Mesenteric fat pad (tissue), 1 donor: ENCODE measurements around the gene MYBBP1A. TPM values are rescaled to one million over a fixed set of nuclear protein-coding genes. Genes with fewer than 3 reads are reported as not detected.

Source experiments
- DNase-seq: peaks from one replicate; pipeline ENCODE4 v3.0.0-alpha.2; 2020; ENCODE audit warnings: low spot score
- total RNA-seq: library from RNA; stranded (reverse); fragmentation: NEBNext Ultra II Directional; extraction: Animal tissue kit (Norgen Biotek cat#: 25700); gene quantifications from one replicate; pipeline ENCODE4 v1.2.1, GENCODE V29; 2021
- donor health status: DM: yes; HTN: yes; CAD: no.

Gene MYBBP1A
- total RNA-seq, 1 donor from 2014 or later, result 54.0 TPM

DNA sequence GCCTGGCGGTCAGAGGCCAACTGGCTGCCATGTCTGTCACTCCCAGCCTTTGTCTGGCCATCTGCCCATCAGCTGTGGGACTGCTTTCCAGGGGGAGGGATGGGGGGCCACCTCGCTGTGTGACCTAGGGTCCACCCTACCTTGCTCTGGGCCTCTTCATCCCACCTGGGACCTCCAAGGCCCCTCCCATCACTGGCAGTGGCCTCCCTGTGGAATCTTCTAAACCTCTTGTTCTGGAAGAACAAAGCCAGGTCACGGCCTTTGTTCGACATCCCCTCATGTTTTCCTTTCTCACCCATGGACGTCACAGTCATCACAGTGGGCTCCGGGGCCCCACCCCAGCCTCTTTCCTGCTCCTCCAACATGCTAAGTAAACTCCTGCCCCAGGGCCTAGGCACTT is 32.5 kb downstream of the MYBBP1A start:
- DNase-seq, result no peak

DNA sequence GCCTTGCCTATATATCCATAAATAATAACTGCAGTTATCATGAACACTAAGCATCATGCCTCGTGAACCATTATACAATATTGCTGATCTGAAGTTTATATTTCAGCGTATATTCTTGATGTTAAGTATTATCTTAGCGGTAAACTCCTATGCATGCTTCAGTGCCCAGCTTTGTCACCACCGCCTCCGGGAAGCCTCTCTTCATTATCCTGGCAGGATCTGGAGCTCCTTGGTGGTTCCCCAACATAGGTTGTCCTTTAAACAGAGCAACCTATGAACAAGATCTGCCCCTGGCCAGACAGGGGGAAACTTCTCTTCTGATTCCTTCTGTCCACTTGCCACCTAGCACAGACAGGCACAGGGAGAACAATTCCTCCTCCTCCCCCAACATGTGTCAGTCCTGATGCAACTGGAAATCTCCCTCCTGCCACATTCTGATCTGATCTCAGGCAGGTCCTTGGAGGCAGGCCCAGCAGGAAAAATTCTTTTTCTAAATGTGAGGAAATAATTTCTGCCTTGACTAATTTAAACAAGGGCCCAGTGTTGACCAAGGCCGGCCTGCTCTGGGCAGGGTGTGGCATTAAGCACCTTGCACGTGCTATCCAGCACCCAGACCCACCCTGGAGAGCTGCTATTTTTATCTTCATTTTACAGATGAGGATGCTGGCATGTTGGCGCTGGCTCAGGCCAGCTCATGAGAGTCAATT is 34.1 kb downstream of the MYBBP1A start:
- no peak for DNase-seq

DNA sequence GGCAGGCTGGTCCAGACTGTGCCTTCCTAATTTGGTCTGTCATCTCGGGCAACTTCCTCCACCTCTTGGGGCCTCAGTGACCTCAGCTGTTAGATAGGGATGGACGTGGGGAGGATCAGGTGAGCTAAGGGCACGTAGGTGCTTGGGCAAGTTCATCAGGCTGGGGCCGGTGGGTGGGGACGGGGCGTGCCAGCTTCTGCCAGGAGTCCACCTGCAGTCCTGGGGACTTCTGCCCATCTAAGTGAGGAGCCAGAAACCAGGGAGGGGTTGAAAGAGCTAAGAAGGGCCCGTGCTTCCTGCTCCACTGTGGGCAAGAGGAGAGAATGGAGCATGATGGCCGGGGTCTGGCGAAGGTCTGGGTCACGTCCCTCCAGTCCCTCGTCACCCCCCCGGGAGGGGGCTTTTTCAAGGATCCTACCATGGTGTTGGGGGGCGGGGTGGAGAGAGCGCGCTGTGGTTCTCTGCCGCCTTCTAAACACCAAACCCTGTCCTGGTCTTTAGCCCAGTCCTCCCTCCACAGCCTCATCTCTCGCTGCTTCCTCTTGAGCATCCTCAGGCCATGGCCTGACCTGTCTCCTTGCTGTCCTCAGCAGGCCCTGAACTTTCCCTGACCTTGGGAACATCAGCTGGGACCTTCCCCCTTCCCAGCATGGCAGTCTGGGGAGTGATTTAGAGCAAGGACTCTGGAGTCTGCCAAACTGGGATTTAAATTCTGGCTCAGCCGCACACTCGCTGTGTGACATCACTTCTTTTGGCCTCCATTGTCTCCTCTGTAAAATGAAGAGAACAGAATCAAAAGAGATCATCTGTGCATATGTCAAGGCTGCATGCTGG is 34.9 kb downstream of the MYBBP1A start:
- DNase-seq, result no peak

DNA sequence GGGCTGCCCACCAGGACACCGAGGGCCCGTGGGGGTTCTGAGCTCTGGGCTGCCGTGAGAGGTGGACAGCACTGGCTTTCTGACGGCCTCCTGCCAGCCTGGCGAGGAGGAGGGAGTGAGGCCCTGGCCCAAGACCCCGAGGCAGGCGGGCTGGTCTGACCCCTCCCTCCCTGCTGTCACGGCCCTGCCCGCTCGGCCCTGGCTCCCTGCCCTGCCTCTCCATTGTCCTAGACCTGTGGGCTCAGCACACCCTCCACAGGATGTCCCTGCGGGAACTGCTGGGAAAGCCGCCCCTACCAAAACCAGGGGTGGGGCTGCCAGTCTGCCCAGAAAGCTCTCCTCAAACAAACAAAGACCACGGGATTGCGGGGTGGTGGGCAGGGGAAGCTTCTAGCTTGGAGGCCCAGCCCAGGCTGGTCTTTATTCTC is 35.8 kb downstream of the MYBBP1A start:
- no peak for DNase-seq

DNA sequence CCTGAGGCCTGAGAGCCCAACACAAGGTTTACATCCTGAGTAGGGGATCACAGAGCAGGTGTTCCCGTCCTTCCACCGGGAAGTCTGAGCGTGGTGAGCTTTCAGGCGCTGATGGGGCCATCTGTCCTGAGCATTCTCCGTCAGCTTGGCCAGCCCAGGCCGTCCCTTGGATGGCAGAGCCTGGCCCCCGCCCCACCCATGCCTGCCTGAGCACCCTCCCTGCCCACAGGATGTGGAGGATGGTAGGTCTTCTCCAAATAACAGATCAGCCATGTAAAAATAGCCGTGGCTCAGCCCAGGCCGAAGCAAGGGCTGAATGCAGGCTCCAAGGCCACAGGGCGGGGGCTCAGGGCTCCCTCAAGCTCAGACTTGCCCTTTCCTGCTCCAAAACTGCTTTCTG is 36.3 kb downstream of the MYBBP1A start:
- no peak for DNase-seq

DNA sequence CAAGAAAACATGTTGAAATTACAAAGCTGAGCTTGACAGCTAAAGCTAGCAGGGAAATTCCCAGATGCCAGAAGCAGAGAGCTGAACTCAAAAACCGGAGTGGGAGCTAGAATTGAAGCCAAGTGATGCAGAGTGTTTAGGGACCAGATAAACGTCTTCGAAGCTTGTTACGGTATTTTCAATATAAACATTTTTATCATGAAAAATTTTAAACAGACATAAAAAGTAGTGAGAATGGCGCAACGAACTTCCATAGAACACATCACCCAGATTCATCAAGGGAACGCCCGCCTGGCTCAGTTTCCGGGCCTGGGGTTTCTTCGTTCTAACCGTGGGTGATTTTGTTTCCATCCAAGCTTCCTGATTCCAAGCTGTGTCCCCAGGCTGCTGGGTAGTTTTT is 38.4 kb downstream of the MYBBP1A start:
- DNase-seq, result no peak

DNA sequence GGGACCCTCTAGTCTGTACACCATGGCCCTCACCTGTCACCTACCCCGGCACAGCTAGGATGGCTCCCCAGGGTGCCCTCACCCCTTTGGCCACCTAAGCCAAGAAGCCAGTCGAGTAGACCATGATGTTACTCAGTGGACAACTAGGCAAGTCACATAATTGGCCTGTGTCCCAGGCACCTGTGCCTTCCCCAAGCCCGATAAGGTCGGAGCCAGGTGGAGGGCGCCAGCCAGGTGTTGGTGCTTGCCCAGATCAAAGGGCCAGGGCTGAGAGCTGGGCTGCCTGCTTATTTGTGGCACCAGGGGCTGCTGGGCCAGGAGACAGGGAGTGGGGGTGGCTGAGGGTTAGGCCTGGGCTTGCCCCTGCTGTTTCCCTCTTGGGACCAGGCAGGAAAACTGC is 39.7 kb downstream of the MYBBP1A start:
- DNase-seq, result no peak

DNA sequence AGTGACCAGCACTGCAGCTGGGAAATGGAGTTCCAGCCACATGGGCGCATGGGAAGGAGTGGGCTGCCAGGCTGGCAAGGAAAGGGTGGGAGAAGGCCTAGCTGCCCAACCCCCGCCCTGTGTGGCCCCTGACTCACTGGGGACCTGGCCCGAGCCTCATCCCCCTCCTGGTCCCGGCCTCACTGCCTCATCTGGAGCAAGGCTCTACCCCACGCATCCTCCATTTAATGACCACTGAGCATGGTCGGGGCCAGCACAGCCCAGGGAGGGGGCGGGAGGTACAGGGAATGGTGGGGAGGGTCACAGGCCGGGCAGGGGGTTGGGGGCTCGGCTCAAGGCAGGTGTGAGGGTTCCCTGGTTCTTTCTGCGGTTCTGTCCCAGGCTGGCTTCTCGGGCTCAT is 40.4 kb downstream of the MYBBP1A start:
- no peak for DNase-seq

DNA sequence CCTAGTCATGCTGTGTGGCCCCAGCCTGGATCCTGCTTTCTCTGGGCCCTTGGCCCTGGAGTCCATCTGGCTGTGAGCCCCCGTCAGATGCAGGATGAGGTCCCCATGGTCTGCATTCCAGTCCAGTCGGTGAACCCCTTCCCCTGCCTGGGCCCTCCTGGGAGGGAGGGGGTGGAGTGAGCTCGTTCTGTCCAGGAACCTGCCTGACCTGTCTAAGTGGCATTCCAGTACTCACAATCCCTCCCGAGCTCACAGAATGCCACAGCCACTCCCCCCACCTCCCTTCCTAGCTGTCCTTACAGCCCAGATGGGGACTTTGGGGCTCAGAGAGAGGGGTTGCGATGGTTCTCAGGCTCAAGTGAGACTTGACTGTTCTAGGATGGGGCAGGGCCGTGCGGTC is 41.0 kb downstream of the MYBBP1A start:
- DNase-seq, result no peak

DNA sequence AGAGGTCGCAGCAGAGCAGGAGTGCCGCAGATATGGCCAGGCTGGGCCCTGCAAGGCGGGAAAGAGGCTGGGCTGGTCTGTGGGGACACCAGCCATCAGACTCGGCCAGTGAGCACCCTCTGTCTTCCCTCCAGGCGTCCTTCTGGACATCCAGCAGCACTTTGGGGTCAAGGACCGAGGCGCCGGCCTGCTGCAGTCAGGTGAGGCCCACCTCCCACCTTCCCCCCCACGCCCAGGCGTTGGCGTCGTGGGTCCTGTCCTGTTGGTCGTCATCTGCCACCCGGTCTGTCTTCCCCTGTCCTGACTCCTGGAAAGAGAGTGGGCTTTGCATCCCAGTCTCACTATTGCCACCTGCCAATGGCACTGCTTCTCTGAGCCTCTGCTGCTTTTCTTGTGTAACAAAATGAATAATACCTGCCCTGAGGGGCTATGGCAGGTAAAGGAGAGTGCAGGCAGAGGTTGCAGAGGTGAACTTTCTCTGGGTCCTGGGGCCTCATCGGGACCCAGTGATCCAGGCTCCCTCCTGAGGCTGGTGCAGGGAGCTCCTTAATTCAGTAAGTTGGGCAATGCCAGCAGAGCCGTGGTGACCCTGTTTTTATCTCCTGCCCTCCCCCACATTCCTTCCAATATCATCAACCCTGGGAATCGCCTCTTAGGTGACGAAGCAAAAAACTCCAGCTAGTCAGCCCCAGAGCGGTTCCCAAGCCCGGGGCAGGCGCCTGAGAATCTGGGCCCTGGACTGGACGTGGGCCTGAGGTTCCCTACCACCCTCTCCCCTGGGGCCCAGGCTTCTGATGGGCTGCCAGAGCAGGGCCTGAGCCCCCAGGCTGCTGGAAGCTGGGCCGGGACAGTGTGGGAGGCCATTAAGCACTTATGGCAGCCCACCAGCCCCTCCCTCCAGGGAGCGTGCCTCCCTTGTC is 41.8 kb downstream of the MYBBP1A start:
- DNase-seq, result no peak

DNA sequence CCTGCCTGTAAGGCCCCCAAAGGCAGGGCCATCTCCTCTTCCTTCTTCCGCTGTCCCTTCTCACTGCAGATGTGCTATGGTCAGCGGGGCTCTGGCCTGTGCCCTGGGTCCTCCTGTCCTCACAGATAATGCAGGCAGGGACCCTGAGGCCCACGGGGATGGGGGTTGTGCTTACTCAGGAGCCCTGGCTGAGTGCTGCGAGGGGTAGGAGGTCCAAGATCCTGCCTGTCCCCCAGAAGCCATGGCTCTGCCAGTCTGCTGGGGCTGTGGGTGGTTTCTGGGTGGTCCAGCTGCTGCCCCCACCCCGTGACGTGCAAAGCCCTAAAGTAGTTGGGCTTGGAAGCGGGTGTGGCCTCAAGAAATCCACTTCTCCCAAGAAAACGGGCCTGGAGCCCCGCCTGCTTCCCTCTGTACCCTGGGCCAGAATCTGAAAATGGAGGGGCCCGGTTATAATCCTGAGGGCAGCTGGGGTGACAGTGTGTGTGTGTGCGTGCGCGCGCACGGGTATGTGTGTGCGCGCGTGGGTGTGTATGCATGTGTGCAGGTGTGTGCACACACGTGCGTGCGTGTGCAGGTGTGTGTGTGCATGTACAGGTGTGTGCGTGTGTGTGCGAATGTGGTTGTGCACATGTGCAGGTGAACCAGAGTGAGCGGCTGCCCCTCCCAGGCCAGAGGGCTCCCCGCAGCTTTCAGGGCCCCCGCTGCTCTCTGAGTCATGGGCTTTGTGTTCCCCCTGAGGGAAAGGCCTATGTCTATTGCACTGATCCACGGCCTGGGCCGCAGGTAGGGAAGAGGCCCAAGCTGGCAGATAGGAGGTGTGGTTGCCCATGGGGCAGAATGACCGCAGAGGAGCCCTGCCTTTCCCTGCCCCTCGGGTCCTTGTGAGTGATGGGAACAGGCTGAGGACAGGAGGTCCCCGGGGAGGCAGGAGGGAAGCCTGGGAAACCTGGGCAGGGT is 42.8 kb downstream of the MYBBP1A start:
- no peak for DNase-seq

DNA sequence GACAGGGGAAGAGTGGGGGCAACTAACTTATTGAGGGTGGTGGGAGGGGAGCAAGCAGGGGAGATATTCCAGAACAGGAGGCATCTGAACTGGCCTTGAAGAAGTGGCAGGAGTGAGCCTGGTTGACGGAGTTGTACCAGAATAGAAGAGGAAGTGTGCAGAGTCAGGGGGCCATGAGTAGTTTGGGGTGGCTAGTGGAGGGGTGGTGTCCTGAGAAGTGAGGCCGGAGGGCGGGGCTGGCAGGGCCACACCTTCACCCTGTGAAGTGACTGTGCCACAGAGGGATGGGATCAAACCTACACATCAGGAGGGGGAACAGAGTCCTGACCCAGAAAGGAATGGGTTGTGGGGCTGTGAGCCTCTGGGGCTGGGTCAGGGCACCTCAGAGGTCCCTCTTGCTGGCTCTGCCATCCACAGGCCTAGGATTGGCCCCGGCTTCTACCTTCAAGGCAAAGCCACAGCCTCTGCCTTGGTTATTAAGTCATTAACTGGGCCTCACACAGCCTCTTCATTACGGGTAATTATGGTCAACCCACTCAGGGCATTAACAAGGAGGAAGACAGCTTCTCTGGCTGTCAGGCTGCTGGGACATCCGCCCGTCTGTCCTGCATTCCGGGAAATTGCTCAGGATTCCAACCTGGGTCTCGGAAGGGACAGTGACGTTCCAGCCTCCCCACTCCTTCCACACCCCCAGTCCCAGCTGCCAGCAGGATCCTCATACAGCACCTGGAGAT is 43.8 kb downstream of the MYBBP1A start:
- DNase-seq, result no peak

DNA sequence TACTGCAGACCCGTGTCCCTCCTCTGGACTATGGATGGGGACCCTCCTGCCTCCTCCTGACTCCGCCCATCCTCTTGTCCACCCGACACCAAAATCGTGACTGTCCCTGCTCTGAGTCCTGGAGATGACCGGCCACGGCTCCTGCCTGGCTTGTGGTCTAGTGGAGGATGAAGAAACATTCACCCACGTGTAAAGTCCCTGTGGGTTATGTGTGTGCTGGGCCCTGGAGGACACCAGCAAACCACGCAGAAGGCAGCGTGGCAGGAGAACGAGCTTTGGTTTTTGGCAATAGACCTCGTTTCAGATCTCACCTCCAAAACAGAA is 44.6 kb downstream of the MYBBP1A start:
- DNase-seq, result no peak

DNA sequence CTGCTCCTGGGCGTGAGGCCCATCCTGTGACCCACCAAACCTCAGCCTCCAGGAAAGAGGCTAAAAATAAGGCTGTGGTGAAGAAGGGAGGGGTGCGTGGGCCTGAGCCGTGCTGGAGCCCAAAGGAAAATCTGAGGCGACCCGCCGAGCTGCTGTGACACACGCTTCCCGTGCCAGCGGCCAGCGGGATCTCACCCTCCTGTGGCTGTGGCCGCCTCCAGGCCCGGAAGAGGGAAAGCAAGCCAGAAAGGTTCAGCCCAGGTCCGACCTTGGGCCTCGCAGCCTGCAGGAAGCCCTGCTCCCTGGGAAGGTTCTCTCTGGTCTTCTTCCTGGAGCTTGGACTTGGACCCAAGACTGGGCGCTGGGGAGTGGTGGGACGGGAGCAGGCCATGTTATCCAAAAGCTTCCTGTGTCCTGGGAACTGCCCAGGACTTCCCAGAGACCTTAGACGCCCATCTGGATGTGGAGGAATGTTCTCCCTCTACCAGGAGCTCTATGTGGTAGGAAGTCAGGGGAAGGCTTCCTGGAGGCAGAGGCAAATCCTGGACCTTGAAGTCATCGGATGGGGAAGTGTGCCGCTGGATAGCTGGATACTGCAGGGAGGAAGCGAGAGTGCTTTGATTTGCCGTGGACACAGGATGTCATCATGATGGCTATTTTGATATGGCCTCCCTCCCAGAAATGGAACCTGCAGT is 45.1 kb downstream of the MYBBP1A start:
- no peak for DNase-seq

DNA sequence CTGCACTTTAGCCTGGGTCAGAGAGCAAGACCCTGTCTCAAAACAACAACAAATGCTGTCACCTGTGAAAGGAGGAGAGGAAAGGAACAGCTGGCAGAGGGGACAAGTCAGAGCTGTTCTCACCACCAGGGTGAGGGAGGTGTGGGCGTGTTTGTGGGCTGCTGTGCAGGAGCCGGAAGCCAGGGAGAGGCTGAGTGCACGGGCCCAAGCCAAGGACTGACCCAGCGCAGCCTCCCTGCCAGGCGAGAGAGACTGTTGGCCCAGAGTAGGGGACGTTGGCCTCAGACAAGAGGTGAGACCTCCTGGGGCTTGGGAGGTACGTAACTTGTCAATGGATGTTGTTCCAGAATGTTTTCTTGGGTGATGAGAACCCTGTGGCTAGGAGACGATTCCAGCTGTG is 45.8 kb downstream of the MYBBP1A start:
- no peak for DNase-seq

DNA sequence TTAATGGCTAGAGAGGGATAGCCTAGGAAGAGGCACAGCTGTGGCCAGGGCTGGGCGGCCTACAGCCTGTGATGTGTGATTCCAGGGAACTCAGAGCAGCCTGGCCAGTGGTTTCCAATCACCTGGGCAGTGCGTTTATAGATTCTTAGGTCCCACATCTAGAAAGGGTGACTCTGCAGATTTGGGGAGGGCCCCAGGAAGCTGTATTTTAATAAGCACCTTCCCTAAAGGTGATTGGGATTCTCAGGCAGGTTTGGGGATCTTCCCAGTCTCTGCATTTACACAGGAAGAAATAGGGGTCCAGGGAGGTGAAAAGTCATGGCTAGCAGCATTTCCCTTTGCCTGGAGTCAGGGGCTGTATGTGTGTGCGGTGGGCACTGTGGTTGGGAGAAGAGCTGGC is 47.0 kb downstream of the MYBBP1A start:
- DNase-seq, result no peak

DNA sequence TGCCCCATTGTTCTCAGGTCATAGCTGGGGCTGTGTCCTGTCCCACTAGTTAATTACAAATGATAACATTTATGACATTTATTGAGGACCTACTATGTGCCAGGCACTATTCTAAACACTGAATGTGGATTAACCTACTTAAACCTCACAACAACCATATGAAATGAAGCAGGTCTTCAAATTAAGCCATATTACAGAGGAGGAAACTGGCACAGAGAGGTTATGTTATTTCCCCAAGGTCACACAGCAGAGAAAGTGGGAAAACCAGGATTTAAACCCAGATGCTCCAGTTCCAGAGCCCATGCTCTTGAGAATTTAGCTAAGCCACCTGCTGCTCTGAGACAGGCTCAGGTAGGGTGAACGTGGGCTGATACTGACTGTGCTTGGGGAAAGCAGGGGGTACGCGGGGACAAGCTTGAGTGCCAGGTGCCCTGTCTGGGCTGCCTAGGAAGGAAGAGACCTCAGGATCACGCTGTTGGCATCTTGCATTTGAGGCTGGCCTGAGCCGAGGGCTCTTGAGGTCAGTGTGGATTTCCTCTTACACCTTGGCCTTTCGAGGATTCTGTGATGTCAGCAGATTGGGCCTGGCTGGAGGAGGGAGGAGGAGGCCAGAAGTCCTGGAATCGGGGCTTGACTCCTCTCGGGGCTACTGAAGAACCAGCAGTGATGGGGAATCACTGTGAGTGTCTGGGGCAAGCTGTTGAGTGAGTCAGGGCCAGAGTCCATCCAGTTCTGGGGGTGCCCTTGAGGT is 47.6 kb downstream of the MYBBP1A start:
- no peak for DNase-seq

DNA sequence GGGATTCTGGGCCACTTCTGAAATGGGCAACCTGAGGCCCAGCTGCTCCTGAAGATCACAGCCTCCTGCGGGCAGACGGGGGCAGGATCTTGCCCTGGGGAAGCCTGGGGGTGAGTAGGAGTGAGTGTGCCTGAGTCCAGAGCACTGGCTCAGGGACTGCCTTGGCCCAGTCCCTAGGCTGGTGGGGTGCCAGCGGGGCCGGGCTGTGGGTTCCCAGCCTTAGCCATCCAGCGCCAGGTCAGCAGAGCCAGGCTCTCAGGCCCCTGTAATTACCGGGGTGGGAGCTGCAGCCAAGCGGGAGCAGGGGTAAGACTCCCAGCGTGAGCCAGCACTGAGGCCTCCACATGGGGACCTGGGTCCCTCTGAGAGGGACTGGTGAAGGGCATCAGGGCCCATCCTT is 48.3 kb downstream of the MYBBP1A start:
- DNase-seq, result no peak
